ENCODE measurements around the gene DCT. TPM values are rescaled to one million over a fixed set of nuclear protein-coding genes. Genes with fewer than 3 reads are reported as not detected.

DCT gene
- total RNA-seq, 3 donors from 2014 or later (not counting 1 experiment from before 2014, with no cell fraction given) = 0.16 to 0.75 (median 0.28) TPM

GRCh38 chr13:94464771-94465170 lies 14.7 kb downstream of the DCT start:
- Histone ChIP-seq H3K27ac (ENCODE audit: low read length) (no peak overlapping the region), H3K9me3 (ENCODE audit: control insufficient read depth, insufficient read depth, low read length) (no peaks in the 10 kb centered on the region), H3K36me3 (ENCODE audit: control insufficient read depth, insufficient read depth, low read length) (no peaks in the 10 kb centered on the region), H3K27me3 (ENCODE audit: control insufficient read depth, insufficient read depth, low read length) (no peaks in the 10 kb centered on the region), H3K4me3 (ENCODE audit: low read length) (no peak overlapping the region), H3K4me1 (ENCODE audit: control insufficient read depth, insufficient read depth, low read length) (no peaks in the 10 kb centered on the region)
- TF ChIP-seq CTCF (IDR thresholded peaks at IDR 0.05) = no peak
- DNase-seq = no peak
- H3K4me3 Mint-ChIP-seq = no peak overlapping the region
- no peak overlapping the region for H3K27ac Mint-ChIP-seq
- H3K36me3 Mint-ChIP-seq = no peaks in the 10 kb centered on the region
- H3K4me1 Mint-ChIP-seq = no peaks in the 10 kb centered on the region
- no peaks in the 10 kb centered on the region for H3K9me3 Mint-ChIP-seq
- 81% methylated on average over 1 of the region's 1 CpG for WGBS (ENCODE audit: insufficient coverage)
- H3K27me3 Mint-ChIP-seq (ENCODE audit: low read depth in 2 of 2) = peaks cover 0 to 5% of the 10 kb centered on the region in 2 donors
- intact Hi-C loops (cut with micrococcal nuclease) = no loop called here
- no peak for ATAC-seq

DNA sequence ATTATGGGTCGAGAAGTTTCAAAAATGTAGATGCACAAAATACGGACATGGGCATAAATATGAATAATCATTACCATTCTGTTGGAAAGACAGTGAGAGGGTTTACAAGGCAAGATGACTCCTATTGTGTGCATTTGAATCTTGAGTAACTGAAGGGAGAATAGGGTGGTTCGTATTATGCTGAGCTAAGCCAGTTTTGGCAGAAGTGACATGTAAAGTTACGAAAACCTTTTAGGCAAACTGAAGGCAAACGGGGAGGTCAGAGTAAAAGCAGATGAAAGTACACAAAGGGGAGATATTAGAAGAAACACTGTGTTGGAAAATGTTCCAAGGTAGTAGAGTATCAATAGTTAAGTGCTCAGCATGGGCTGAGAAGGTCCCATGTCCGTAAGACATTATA lies 16.8 kb downstream of the DCT start:
- intact Hi-C loops (cut with micrococcal nuclease) = no loop called here
- no peak for TF ChIP-seq CTCF (IDR thresholded peaks at IDR 0.05)
- no peak overlapping the region for H3K4me3 ChIP-seq (ENCODE audit: low read length)
- Mint-ChIP-seq H3K4me1 (no peaks in the 10 kb centered on the region), H3K4me3 (no peak overlapping the region), H3K27me3 (ENCODE audit: low read depth in 2 of 2) (peaks cover 0 to 5% of the 10 kb centered on the region in 2 donors), H3K9me3 (no peaks in the 10 kb centered on the region), H3K36me3 (no peaks in the 10 kb centered on the region), H3K27ac (no peak overlapping the region)
- no peak for ATAC-seq
- H3K27me3 ChIP-seq (ENCODE audit: control insufficient read depth, insufficient read depth, low read length) = no peaks in the 10 kb centered on the region
- H3K36me3 ChIP-seq (ENCODE audit: control insufficient read depth, insufficient read depth, low read length) = no peaks in the 10 kb centered on the region
- no peaks in the 10 kb centered on the region for H3K9me3 ChIP-seq (ENCODE audit: control insufficient read depth, insufficient read depth, low read length)
- DNase-seq = no peak
- no peak overlapping the region for H3K27ac ChIP-seq (ENCODE audit: low read length)
- 93% methylated on average over 6 of the region's 6 CpGs for WGBS (ENCODE audit: insufficient coverage)
- H3K4me1 ChIP-seq (ENCODE audit: control insufficient read depth, insufficient read depth, low read length) = no peaks in the 10 kb centered on the region

DNA sequence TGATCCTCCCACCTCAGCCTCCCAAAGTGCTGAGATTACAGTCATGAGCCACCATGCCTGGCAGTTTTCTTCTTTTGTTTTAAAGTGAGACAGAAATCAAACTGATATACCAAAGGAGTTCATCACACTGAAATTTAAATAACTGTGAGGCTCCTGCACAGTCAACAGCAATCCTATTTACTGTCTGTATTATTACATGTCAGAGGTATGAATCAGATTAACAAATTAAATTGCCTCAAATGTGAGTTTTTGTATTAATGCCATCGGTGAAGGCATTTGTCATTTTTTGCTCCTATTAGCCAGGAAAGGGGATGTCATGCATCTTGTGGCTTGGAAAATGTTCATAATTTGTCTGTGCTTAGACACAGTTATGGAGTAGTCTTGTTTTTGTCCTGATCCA lies 20.4 kb downstream of the DCT start:
- TF ChIP-seq CTCF (IDR thresholded peaks at IDR 0.05) = no peak
- WGBS (ENCODE audit: insufficient coverage) = 95% methylated on average over 1 of the region's 1 CpG

GRCh38 chr13:94455414-94455813 lies 24.1 kb downstream of the DCT start:
- ATAC-seq (no peak), DNase-seq (no peak)
- H3K27ac Mint-ChIP-seq = no peak overlapping the region
- H3K4me3 ChIP-seq (ENCODE audit: low read length) = no peak overlapping the region
- H3K9me3 ChIP-seq (ENCODE audit: control insufficient read depth, insufficient read depth, low read length) = no peaks in the 10 kb centered on the region
- no peaks in the 10 kb centered on the region for H3K27me3 ChIP-seq (ENCODE audit: control insufficient read depth, insufficient read depth, low read length)
- no peak for TF ChIP-seq CTCF (IDR thresholded peaks at IDR 0.05)
- H3K27ac ChIP-seq (ENCODE audit: low read length) = no peak overlapping the region
- no peaks in the 10 kb centered on the region for H3K36me3 ChIP-seq (ENCODE audit: control insufficient read depth, insufficient read depth, low read length)
- H3K4me1 Mint-ChIP-seq = no peaks in the 10 kb centered on the region
- no peaks in the 10 kb centered on the region for H3K9me3 Mint-ChIP-seq
- peaks cover 4 to 15% of the 10 kb centered on the region in 2 donors for H3K27me3 Mint-ChIP-seq (ENCODE audit: low read depth in 2 of 2)
- no peaks in the 10 kb centered on the region for H3K36me3 Mint-ChIP-seq
- H3K4me1 ChIP-seq (ENCODE audit: control insufficient read depth, insufficient read depth, low read length) = no peaks in the 10 kb centered on the region
- H3K4me3 Mint-ChIP-seq = no peak overlapping the region
- intact Hi-C loops (cut with micrococcal nuclease) = no loop called here
- 100% methylated on average over 2 of the region's 2 CpGs for WGBS (ENCODE audit: insufficient coverage)

More for the DNA sequence above, 20.4 kb downstream of the DCT start:
- Histone ChIP-seq H3K27me3 (ENCODE audit: control insufficient read depth, insufficient read depth, low read length) (no peaks in the 10 kb centered on the region), H3K36me3 (ENCODE audit: control insufficient read depth, insufficient read depth, low read length) (no peaks in the 10 kb centered on the region), H3K4me3 (ENCODE audit: low read length) (no peak overlapping the region), H3K9me3 (ENCODE audit: control insufficient read depth, insufficient read depth, low read length) (no peaks in the 10 kb centered on the region), H3K27ac (ENCODE audit: low read length) (no peak overlapping the region), H3K4me1 (ENCODE audit: control insufficient read depth, insufficient read depth, low read length) (no peaks in the 10 kb centered on the region)
- ATAC-seq (no peak), DNase-seq (no peak)
- intact Hi-C loops (cut with micrococcal nuclease) = no loop called here
- Mint-ChIP-seq H3K4me3 (no peak overlapping the region), H3K9me3 (no peaks in the 10 kb centered on the region), H3K4me1 (no peaks in the 10 kb centered on the region), H3K27me3 (ENCODE audit: low read depth in 2 of 2) (peaks cover 8% of the 10 kb centered on the region in 2 donors), H3K27ac (no peak overlapping the region), H3K36me3 (no peaks in the 10 kb centered on the region)
